ENCODE measurements around the gene ADAM22. TPM values are rescaled to one million over a fixed set of nuclear protein-coding genes. Genes with fewer than 3 reads are reported as not detected.
"Not testable (repeated sequence)": the region's sequence is repeated elsewhere in the genome, so short reads cannot be mapped to it uniquely, and the experiment has no call there.

The ADAM22 gene
- polyA plus RNA-seq, 3 donors, result 0.17 to 0.90 (median 0.46) TPM

GRCh38 chr7:87945926-87946325, 11.9 kb downstream of the ADAM22 start:
- H3K27ac ChIP-seq (ENCODE audit: low read depth, low read length), result not testable (repeated sequence)

GRCh38 chr7:87948371-87948770, 14.3 kb downstream of the ADAM22 start:
- H3K27ac ChIP-seq (ENCODE audit: low read depth, low read length), result no peak overlapping the region

DNA sequence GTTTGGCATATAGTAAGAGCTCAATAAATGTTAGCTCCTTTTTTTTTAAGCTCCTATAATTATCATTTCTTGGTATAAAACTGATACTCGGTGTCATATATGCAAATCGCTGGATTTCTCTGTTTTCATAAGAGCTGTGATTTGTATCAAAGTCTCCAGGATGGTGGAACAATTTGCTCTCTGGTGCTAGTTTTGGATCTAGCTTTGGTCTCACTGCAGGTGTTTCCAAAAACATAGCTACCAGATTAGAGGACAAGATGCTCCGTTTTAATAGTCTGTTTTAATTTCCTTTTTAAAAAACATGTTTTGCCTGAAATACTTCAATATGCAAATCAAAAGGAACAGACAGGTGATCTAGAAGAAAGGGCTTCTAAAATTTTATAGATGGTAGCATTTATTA, 25.3 kb downstream of the ADAM22 start:
- H3K27ac ChIP-seq (ENCODE audit: low read depth, low read length), result no peak overlapping the region
- 93 to 96% (median 95%) methylated on average over 3 of the region's 3 CpGs for WGBS, 3 donors

DNA sequence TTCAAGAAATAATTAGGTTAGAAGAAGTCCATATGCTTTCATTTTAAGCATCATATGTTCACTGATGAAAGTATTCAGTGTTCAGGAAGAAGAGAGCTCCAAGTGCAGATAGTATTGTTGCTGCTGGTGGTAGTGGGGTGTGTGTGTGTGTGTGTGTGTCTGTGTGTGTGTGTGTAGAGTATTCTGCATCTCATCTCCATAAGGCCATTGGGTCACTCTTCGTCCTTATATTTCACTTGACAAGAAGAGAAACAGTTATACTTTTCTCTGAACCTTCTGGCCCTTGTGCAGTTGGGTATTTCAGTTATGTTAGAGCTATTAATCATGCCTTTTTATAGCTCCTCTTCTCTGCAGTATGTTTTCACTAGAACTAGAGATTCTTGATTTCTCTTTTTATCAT, 26.2 kb downstream of the ADAM22 start:
- 44 to 83% (median 68%) methylated on average over 1 of the region's 1 CpG for WGBS, 3 donors
- no peak overlapping the region for H3K27ac ChIP-seq (ENCODE audit: low read depth, low read length)

GRCh38 chr7:87961754-87962153, 27.7 kb downstream of the ADAM22 start:
- 72 to 89% (median 85%) methylated on average over 1 of the region's 1 CpG for WGBS, 3 donors
- H3K27ac ChIP-seq (ENCODE audit: low read depth, low read length), result no peak overlapping the region

DNA sequence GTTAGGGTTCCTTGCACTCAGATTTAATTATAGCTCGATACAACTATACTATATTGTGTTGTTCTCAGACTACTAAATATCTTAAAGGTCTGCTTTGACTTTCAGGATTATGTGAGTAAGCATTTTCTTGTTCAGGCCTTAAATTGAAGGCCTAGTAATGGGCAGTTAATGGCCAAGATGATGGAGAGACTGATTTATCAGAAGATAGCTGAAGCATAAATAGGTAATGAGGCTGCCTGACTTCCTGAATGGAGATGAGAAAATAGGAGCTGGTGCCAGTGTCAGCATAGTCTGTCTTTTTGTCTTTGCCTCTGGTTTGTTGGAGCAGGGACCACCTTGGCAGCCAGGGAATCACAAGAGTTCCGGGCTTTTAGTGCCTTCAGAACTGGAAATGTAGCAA, 32.2 kb downstream of the ADAM22 start:
- H3K27ac ChIP-seq (ENCODE audit: low read depth, low read length), result no peak overlapping the region
- WGBS, 3 donors, result 94 to 99% (median 97%) methylated on average over 2 of the region's 2 CpGs

DNA sequence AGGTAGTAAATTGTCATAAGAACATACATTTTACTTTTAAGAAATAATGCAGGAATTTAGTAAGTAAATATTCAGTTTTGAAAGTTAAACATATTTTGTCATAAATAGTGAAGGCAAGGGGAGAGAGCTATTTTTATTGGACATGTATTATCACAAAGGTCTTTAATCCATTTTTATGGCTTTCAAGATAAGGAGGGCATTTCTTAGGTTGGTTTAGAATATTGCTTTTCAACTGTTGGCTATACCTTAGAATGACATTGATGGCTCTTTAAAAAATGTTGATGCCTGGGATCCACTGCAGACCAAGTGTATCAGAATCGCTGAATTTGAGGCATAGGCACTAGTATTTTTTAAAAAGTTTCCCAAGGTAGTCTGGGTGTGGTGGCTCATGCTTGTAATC, 34.0 kb downstream of the ADAM22 start:
- WGBS, 3 donors, result 90 to 100% (median 93%) methylated on average over 1 of the region's 1 CpG
- no peak overlapping the region for H3K27ac ChIP-seq (ENCODE audit: low read depth, low read length)

- no peak overlapping the region for H3K27ac ChIP-seq (ENCODE audit: low read depth, low read length)
- 91 to 94% (median 93%) methylated on average over 3 of the region's 3 CpGs for WGBS, 3 donors
Observed at GRCh38 chr7:87982116-87982515, 48.1 kb downstream of the ADAM22 start.

GRCh38 chr7:87984088-87984487, 50.0 kb downstream of the ADAM22 start:
- H3K27ac ChIP-seq (ENCODE audit: low read depth, low read length), result no peak overlapping the region
- WGBS, 3 donors, result 87 to 88% (median 87%) methylated on average over 3 of the region's 3 CpGs

- no peak overlapping the region for H3K27ac ChIP-seq (ENCODE audit: low read depth, low read length)
Observed at GRCh38 chr7:87993269-87993668, 59.2 kb downstream of the ADAM22 start.

GRCh38 chr7:87999261-87999660, 65.2 kb downstream of the ADAM22 start:
- no peak overlapping the region for H3K27ac ChIP-seq (ENCODE audit: low read depth, low read length)
- WGBS, 3 donors, result 54 to 72% (median 63%) methylated on average over 1 of the region's 1 CpG

GRCh38 chr7:88001744-88002530, 67.9 kb downstream of the ADAM22 start:
- WGBS, 3 donors, result 85 to 89% (median 88%) methylated on average over 6 of the region's 6 CpGs
- no peak overlapping the region for H3K27ac ChIP-seq (ENCODE audit: low read depth, low read length)

GRCh38 chr7:88002617-88003016, 68.6 kb downstream of the ADAM22 start:
- no peak overlapping the region for H3K27ac ChIP-seq (ENCODE audit: low read depth, low read length)

DNA sequence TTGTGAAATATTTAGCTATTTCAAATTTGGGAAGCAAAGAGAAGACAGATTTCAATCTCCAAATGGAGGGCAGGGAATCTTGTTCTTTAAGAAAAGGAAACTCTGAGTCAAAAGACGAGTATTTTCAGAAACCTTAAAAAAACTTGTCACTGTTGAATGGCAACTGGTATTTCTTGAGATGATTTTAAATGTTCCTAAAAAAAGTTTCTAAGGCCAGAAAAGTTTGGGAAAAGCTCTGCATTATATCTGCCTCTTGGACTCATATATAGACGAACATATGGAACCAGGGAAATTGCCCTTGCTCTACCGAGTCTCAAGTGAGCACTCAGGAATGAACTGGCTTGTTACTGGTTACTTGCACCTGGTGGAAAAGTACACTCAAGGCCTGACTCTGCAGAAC, 69.5 kb downstream of the ADAM22 start:
- WGBS, 3 donors, result 85 to 89% (median 86%) methylated on average over 3 of the region's 3 CpGs
- H3K27ac ChIP-seq (ENCODE audit: low read depth, low read length), result no peak overlapping the region

- H3K27ac ChIP-seq (ENCODE audit: low read depth, low read length), result no peak overlapping the region
Observed at GRCh38 chr7:88005191-88005590, 71.1 kb downstream of the ADAM22 start.

- H3K27ac ChIP-seq (ENCODE audit: low read depth, low read length), result no peak overlapping the region
- WGBS, 3 donors, result 85 to 88% (median 87%) methylated on average over 3 of the region's 3 CpGs
Observed at GRCh38 chr7:88009651-88010050, 75.6 kb downstream of the ADAM22 start.

GRCh38 chr7:88012086-88012485, 78.0 kb downstream of the ADAM22 start:
- no peak overlapping the region for H3K27ac ChIP-seq (ENCODE audit: low read depth, low read length)

- no peak overlapping the region for H3K27ac ChIP-seq (ENCODE audit: low read depth, low read length)
- 96 to 99% (median 97%) methylated on average over 3 of the region's 3 CpGs for WGBS, 3 donors
Observed at GRCh38 chr7:88013981-88014380, 79.9 kb downstream of the ADAM22 start.

- WGBS, 3 donors, result 85 to 96% (median 86%) methylated on average over 2 of the region's 2 CpGs
- H3K27ac ChIP-seq (ENCODE audit: low read depth, low read length), result no peak overlapping the region
Observed at GRCh38 chr7:88014581-88014980, 80.5 kb downstream of the ADAM22 start.

DNA sequence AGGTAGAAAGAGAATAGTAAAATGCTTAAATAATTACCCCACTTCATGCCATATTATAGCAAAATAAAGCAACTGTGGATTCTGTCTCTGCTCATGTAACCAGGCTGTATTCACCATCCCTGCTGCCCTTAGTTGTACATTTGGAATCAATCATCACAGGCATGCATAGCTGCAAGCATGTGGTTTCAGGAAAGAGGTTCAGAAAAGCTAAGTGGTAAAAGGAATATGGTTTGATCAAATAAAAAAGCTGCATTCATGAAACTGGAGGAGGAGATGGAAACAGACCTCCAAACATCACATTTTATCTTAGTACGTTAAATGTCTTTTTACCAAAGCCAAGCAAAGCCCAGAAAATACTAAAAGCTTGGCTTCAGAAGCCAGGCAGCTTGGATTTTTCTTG, 81.3 kb downstream of the ADAM22 start:
- H3K27ac ChIP-seq (ENCODE audit: low read depth, low read length), result no peak overlapping the region
- WGBS, 3 donors, result 62 to 91% (median 74%) methylated on average over 1 of the region's 1 CpG

GRCh38 chr7:88018501-88018900, 84.5 kb downstream of the ADAM22 start:
- no peak overlapping the region for H3K27ac ChIP-seq (ENCODE audit: low read depth, low read length)
- WGBS, 3 donors, result 85 to 94% (median 90%) methylated on average over 1 of the region's 1 CpG

Measured in adipose tissue (tissue), 3 donors.